CD14-positive monocyte (primary cell): Measurements from ENCODE around the gene RELL1. TPM values are rescaled to one million over a fixed set of nuclear protein-coding genes. Genes with fewer than 3 reads are reported as not detected.

Source experiments
- DNase-seq, 3 donors: peaks; one replicate each; pipeline ENCODE4 v3.0.0-alpha.2; 2011 to 2022
- H2AFZ ChIP-seq: 2 replicates; pipeline ENCODE4 v1.6.0; 2012; ENCODE audit warnings: mild to moderate bottlenecking, low read depth, low read length, inconsistent platforms; ENCODE audit not compliant: insufficient read depth, poor library complexity, severe bottlenecking
- H3K27ac ChIP-seq, 2 donors: 1 replicate in 1 of 2; 2 replicates in 1 of 2; pipeline ENCODE4 v1.5.1; 2012 to 2013; ENCODE audit warnings: low read length in 2 of 2, control low read depth in 1 of 2, inconsistent platforms in 1 of 2, low read depth in 1 of 2, mild to moderate bottlenecking in 1 of 2
- H3K27me3 ChIP-seq, 2 donors: one replicate each; pipeline versions ENCODE4 v1.6.0 to v1.6.1; 2011 to 2013; ENCODE audit warnings: low read length in 2 of 2; ENCODE audit not compliant: control insufficient read depth in 2 of 2, insufficient read depth in 2 of 2
- H3K36me3 ChIP-seq, 2 donors: replicated peaks in 1 of 2; 1 replicate in 1 of 2; 2 replicates in 1 of 2; pipeline versions ENCODE4 v1.5.1 to v1.6.1; 2012 to 2013; ENCODE audit warnings: low read length in 2 of 2, control low read depth in 1 of 2, inconsistent platforms in 1 of 2, mild to moderate bottlenecking in 1 of 2; ENCODE audit not compliant: insufficient read depth in 2 of 2, control insufficient read depth in 1 of 2
- H3K4me1 ChIP-seq, 2 donors: 1 replicate in 1 of 2; 2 replicates in 1 of 2; pipeline versions ENCODE4 v1.5.1 to v1.6.1; 2012 to 2013; ENCODE audit warnings: low read length in 2 of 2, control low read depth in 1 of 2, inconsistent platforms in 1 of 2, mild to moderate bottlenecking in 1 of 2, moderate library complexity in 1 of 2; ENCODE audit not compliant: insufficient read depth in 2 of 2, control insufficient read depth in 1 of 2
- H3K4me2 ChIP-seq: replicated peaks from 2 replicates; pipeline ENCODE3; 2012; ENCODE audit warnings: low read length, moderate library complexity, mild to moderate bottlenecking; ENCODE audit not compliant: poor library complexity, severe bottlenecking; ENCODE audit errors: extremely low read depth
- H3K4me3 ChIP-seq, 3 experiments: fragments of 200-600 bp in 1 of 3; sonication (generic) in 1 of 3; replicated peaks in 1 of 3; 1 replicate in 2 of 3; 2 replicates in 1 of 3; pipeline ENCODE4 v1.5.1; 2011 to 2013; ENCODE audit warnings: low read length in 3 of 3, mild to moderate bottlenecking in 3 of 3, control low read depth in 2 of 3, low read depth in 2 of 3, inconsistent platforms in 1 of 3, moderate library complexity in 1 of 3
- H3K79me2 ChIP-seq: 2 replicates; pipeline ENCODE4 v1.6.0; 2012; ENCODE audit warnings: mild to moderate bottlenecking, control low read depth, inconsistent platforms, low read length, moderate library complexity; ENCODE audit not compliant: insufficient read depth
- H3K9ac ChIP-seq: 2 replicates; pipeline ENCODE4 v1.6.0; 2017; ENCODE audit warnings: low read length, mild to moderate bottlenecking; ENCODE audit not compliant: insufficient read depth, poor library complexity, severe bottlenecking
- H3K9me3 ChIP-seq, 2 donors: replicated peaks in 1 of 2; 1 replicate in 1 of 2; 2 replicates in 1 of 2; pipeline versions ENCODE4 v1.5.1 to v1.6.1; 2012 to 2013; ENCODE audit warnings: low read length in 2 of 2, control low read depth in 1 of 2; ENCODE audit not compliant: control insufficient read depth in 1 of 2, insufficient read depth in 1 of 2
- H4K20me1 ChIP-seq: 2 replicates; pipeline ENCODE4 v1.6.0; 2012; ENCODE audit warnings: mild to moderate bottlenecking, low read length, control low read depth, moderate library complexity; ENCODE audit not compliant: insufficient read depth
- H3K27ac Mint-ChIP-seq, 7 donors: one replicate each; pipeline ENCODE4 v1.8.0; 2020; ENCODE audit warnings: mild to moderate bottlenecking in 7 of 7, mixed read lengths in 7 of 7, moderate library complexity in 6 of 7, inconsistent platforms in 2 of 7
- H3K27me3 Mint-ChIP-seq, 3 donors: one replicate each; pipeline ENCODE4 v1.8.0; 2021 to 2022; ENCODE audit warnings: low read depth in 3 of 3, mild to moderate bottlenecking in 3 of 3, mixed read lengths in 3 of 3, moderate library complexity in 3 of 3, inconsistent platforms in 1 of 3
- H3K36me3 Mint-ChIP-seq, 2 donors: one replicate each; pipeline ENCODE4 v1.8.0; 2020; ENCODE audit warnings: mixed read lengths in 2 of 2, inconsistent platforms in 1 of 2, mild to moderate bottlenecking in 1 of 2
- H3K4me1 Mint-ChIP-seq: one replicate; pipeline ENCODE4 v1.8.0; 2020; ENCODE audit warnings: mild to moderate bottlenecking, mixed read lengths
- H3K4me3 Mint-ChIP-seq, 2 donors: one replicate each; pipeline ENCODE4 v1.8.0; 2020; ENCODE audit warnings: mild to moderate bottlenecking in 2 of 2, mixed read lengths in 2 of 2, moderate library complexity in 1 of 2
- H3K9me3 Mint-ChIP-seq, 7 donors: one replicate each; pipeline ENCODE4 v1.8.0; 2020 to 2022; ENCODE audit warnings: mixed read lengths in 7 of 7, mild to moderate bottlenecking in 6 of 7, moderate library complexity in 6 of 7, inconsistent platforms in 2 of 7
- CTCF ChIP-seq: fragments of 200-600 bp; IDR thresholded peaks from one replicate; pipeline ENCODE4 v1.8.0; 2022; ENCODE audit warnings: antibody characterized with exemption, mild to moderate bottlenecking
- WGBS: methylation state at CpG from one replicate; pipeline ENCODE4 v1.1.5; 2013; ENCODE audit warnings: missing lambda C conversion rate; ENCODE audit not compliant: insufficient coverage; 5-methylcytosine and 5-hydroxymethylcytosine counted together
- intact Hi-C, 2 donors: fragments of 100-400 bp; cut with micrococcal nuclease; formaldehyde crosslinking; loops; one replicate each; pipeline versions ENCODE4 v1.15.0 to v1.15.1; 2023
- polyA plus RNA-seq, 3 donors: library from polyadenylated mRNA; depleted of rRNA in 1 of 3; unstranded in 2 of 3; stranded (reverse) in 1 of 3; fragments of 300-500 nt in 2 of 3; fragments of >200 nt in 1 of 3; fragmentation: Illumina TruSeq in 2 of 3; gene quantifications; 1 replicate in 2 of 3; 2 replicates in 1 of 3; pipeline ENCODE4 v1.2.3, GENCODE V29; 2012 to 2021

The RELL1 gene
- polyA plus RNA-seq, 3 donors, result 13.3 to 30.2 (median 16.2) TPM

GRCh38 chr4:37644962-37645361, 41.2 kb downstream of the RELL1 start:
- peak overlapping the region in 3 of 7 donors; percentile 5 to 30 (median 19) for H3K27ac Mint-ChIP-seq

More at GRCh38 chr4:37644962-37645361, 41.2 kb downstream of the RELL1 start:
- DNase-seq, result no peak
- Histone ChIP-seq H3K27ac (no peak overlapping the region), H3K79me2 (peaks cover 15% of the 10 kb centered on the region), H3K4me2 (no peak overlapping the region), H3K9ac (no peak overlapping the region), H3K36me3 (peaks cover 39 to 72% of the 10 kb centered on the region in 2 donors), H2AFZ (no peak overlapping the region), H3K27me3 (no peaks in the 10 kb centered on the region), H3K4me3 (no peak overlapping the region), H3K4me1 (peaks cover 13 to 20% of the 10 kb centered on the region in 2 donors), H3K9me3 (no peaks in the 10 kb centered on the region), H4K20me1 (peaks cover 52% of the 10 kb centered on the region)
- no peak for TF ChIP-seq CTCF
- Mint-ChIP-seq H3K4me1 (peaks cover 21% of the 10 kb centered on the region), H3K9me3 (no peaks in the 10 kb centered on the region), H3K27me3 (no peaks in the 10 kb centered on the region), H3K36me3 (peaks cover 51 to 76% of the 10 kb centered on the region in 2 donors), H3K4me3 (no peak overlapping the region)
- 88% methylated on average over 8 of the region's 9 CpGs for WGBS
- intact Hi-C loops, result no loop called here
